ENCODE measurements around the gene RETN.

The RETN gene

DNA sequence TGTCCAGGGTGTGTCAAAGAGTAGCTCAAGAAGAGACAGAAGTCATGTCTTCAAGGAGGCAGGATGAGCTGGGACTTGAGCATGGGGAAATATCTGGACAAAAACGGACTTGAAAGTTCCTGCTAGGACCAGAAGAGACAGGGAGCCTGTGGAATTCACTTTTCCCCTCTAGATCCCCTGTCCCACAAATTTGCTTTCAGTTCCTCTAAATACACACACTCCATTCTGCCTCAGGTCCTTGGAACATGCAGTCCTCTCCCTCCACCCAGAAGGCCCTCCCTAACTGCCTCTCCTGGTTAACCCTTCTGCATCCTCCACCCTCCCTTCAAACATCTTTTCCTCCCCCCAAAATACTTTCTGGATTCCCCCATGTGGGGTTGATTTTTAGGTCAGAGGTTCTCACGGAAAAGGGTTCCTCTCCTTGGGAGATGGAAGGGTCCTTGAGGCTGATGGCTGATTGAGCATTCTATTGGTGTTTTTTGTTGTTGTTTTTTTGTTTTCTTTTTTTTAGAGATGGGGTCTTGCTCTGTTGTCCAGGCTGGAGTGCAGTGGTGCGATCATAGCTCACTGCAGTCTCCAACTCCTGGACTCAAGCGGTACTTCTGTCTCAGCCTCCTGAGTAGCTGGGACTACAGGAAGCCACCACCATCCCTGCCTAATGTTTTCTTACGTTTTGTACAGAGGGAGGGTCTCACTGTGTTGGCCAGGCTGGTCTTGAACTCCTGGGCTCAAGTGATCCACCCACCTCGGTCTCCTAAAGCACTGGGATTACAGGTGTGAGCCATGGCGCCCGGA, 6.9 kb upstream of the RETN start:
- H4K20me1 ChIP-seq (ENCODE audit: control insufficient read depth, insufficient read depth, low read depth, low read length): no peaks in the 10 kb centered on the region
- no peak overlapping the region for H3K4me3 ChIP-seq (ENCODE audit: low read length)
- no peaks in the 10 kb centered on the region for H3K79me2 ChIP-seq (ENCODE audit: control insufficient read depth, low read length)
- H3K27ac ChIP-seq (ENCODE audit: low read depth, low read length): no peak overlapping the region
- TF ChIP-seq CTCF (IDR thresholded peaks at IDR 0.05; ENCODE audit: low read depth, low read length, poor library complexity, severe bottlenecking): no peak
- TF ChIP-seq EZH2phosphoT487 (IDR thresholded peaks at IDR 0.05; ENCODE audit: borderline replicate concordance, low read length): no peak
- peaks cover 14% of the 10 kb centered on the region for H3K4me1 ChIP-seq (ENCODE audit: control insufficient read depth, low read length)
- no peaks in the 10 kb centered on the region for H3K9me2 ChIP-seq (replicated peaks; ENCODE audit: control insufficient read depth, low read length)
- no peaks in the 10 kb centered on the region for H3F3A ChIP-seq (ENCODE audit: control insufficient read depth, insufficient read depth)
- H3K27me3 ChIP-seq (ENCODE audit: control insufficient read depth, low read length): no peaks in the 10 kb centered on the region
- no peaks in the 10 kb centered on the region for H3K36me3 ChIP-seq (ENCODE audit: control insufficient read depth, low read length)
- no peak overlapping the region for H3K4me2 ChIP-seq (ENCODE audit: low read length)
- no peaks in the 10 kb centered on the region for H3K9me3 ChIP-seq (ENCODE audit: control insufficient read depth, insufficient read depth, low read length)

- no peak for TF ChIP-seq EZH2phosphoT487 (IDR thresholded peaks at IDR 0.05; ENCODE audit: borderline replicate concordance, low read length)
- TF ChIP-seq CTCF (IDR thresholded peaks at IDR 0.05; ENCODE audit: low read depth, low read length, poor library complexity, severe bottlenecking): no peak
- no peaks in the 10 kb centered on the region for H3K79me2 ChIP-seq (ENCODE audit: control insufficient read depth, low read length)
- H3K36me3 ChIP-seq (ENCODE audit: control insufficient read depth, low read length): no peaks in the 10 kb centered on the region
- H3K9me2 ChIP-seq (replicated peaks; ENCODE audit: control insufficient read depth, low read length): no peaks in the 10 kb centered on the region
- H4K20me1 ChIP-seq (ENCODE audit: control insufficient read depth, insufficient read depth, low read depth, low read length): no peaks in the 10 kb centered on the region
- no peaks in the 10 kb centered on the region for H3K9me3 ChIP-seq (ENCODE audit: control insufficient read depth, insufficient read depth, low read length)
- H3K27ac ChIP-seq (ENCODE audit: low read depth, low read length): no peak overlapping the region
- peaks cover 9% of the 10 kb centered on the region for H3K4me1 ChIP-seq (ENCODE audit: control insufficient read depth, low read length)
- H3K4me3 ChIP-seq (ENCODE audit: low read length): no peak overlapping the region
- H3K27me3 ChIP-seq (ENCODE audit: control insufficient read depth, low read length): no peaks in the 10 kb centered on the region
- H3K4me2 ChIP-seq (ENCODE audit: low read length): no peak overlapping the region
- H3F3A ChIP-seq (ENCODE audit: control insufficient read depth, insufficient read depth): no peaks in the 10 kb centered on the region
These were observed 6.2 kb upstream of the RETN start for GRCh38 chr19:7662657-7663056.

- no peak overlapping the region for H3K27ac ChIP-seq (ENCODE audit: low read depth, low read length)
- no peaks in the 10 kb centered on the region; the same call in 1 of the 2 replicates for H3K27me3 ChIP-seq (ENCODE audit: control insufficient read depth, low read length)
- no peaks in the 10 kb centered on the region for H3K4me1 ChIP-seq (ENCODE audit: control insufficient read depth, low read length)
- H4K20me1 ChIP-seq (ENCODE audit: control insufficient read depth, insufficient read depth, low read depth, low read length): no peaks in the 10 kb centered on the region
- TF ChIP-seq CTCF (IDR thresholded peaks at IDR 0.05; ENCODE audit: low read depth, low read length, poor library complexity, severe bottlenecking) (no peak), EZH2phosphoT487 (IDR thresholded peaks at IDR 0.05; ENCODE audit: borderline replicate concordance, low read length) (no peak)
- no peaks in the 10 kb centered on the region for H3K79me2 ChIP-seq (ENCODE audit: control insufficient read depth, low read length)
- H3F3A ChIP-seq (ENCODE audit: control insufficient read depth, insufficient read depth): no peaks in the 10 kb centered on the region
- H3K9me3 ChIP-seq (ENCODE audit: control insufficient read depth, insufficient read depth, low read length): no peaks in the 10 kb centered on the region
- no peak overlapping the region for H3K4me3 ChIP-seq (ENCODE audit: low read length)
- H3K36me3 ChIP-seq (ENCODE audit: control insufficient read depth, low read length): no peaks in the 10 kb centered on the region
- H3K4me2 ChIP-seq (ENCODE audit: low read length): no peak overlapping the region
- H3K9me2 ChIP-seq (replicated peaks; ENCODE audit: control insufficient read depth, low read length): no peaks in the 10 kb centered on the region
These were observed 5.1 kb upstream of the RETN start for GRCh38 chr19:7663706-7664105.
